ENCODE measurements around the gene SLC16A4.

The SLC16A4 gene

GRCh38 chr1:110355321-110355720 is 35.5 kb downstream of the SLC16A4 start:
- H3K4me1 ChIP-seq (ENCODE audit: insufficient read depth, low read length), result no peaks in the 10 kb centered on the region
- H3K9me3 ChIP-seq (ENCODE audit: insufficient read depth, low read depth, low read length), result no peaks in the 10 kb centered on the region
- WGBS, result no CpG with 5 or more reads among the region's 1 CpG
- H3K27me3 ChIP-seq (ENCODE audit: insufficient read depth, low read length), result no peaks in the 10 kb centered on the region
- H3K36me3 ChIP-seq (ENCODE audit: insufficient read depth, low read length), result peaks cover 70% of the 10 kb centered on the region
- no peak overlapping the region for H3K4me3 ChIP-seq (ENCODE audit: low read length)
- no peak overlapping the region for H3K27ac ChIP-seq (ENCODE audit: low read depth, low read length)
- H3K9ac ChIP-seq (ENCODE audit: low read depth, low read length), result no peak overlapping the region

- H3K36me3 ChIP-seq (ENCODE audit: insufficient read depth, low read length), result peaks cover 64% of the 10 kb centered on the region
- peaks cover 33% of the 10 kb centered on the region for H3K4me1 ChIP-seq (ENCODE audit: insufficient read depth, low read length)
- H3K4me3 ChIP-seq (ENCODE audit: low read length), result no peak overlapping the region
- no peaks in the 10 kb centered on the region for H3K9me3 ChIP-seq (ENCODE audit: insufficient read depth, low read depth, low read length)
- WGBS, result 95% methylated on average over 2 of the region's 2 CpGs
- no peak overlapping the region for H3K27ac ChIP-seq (ENCODE audit: low read depth, low read length)
- H3K27me3 ChIP-seq (ENCODE audit: insufficient read depth, low read length), result no peaks in the 10 kb centered on the region
- H3K9ac ChIP-seq (ENCODE audit: low read depth, low read length), result no peak overlapping the region
Measured at GRCh38 chr1:110350360-110350759, 40.5 kb downstream of the SLC16A4 start.

DNA sequence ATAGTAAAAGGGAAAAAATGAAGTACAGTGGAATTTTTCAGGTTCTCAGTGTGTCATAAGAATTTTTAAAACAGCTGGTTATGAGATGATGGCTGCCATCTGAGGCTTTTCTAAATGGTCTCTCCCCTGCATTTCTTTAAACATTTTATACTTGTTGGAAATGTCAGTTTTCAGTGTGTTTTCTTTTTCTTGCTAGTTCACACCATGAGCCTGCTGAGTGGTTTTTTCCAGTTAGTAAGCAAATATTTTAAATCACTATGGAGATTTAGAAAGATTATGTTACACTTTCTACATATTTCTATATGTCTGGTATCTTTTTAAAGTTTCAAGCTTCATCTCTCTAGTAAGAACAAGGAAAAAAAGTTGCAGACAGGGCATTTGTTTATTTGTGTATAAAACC is 42.1 kb downstream of the SLC16A4 start:
- Histone ChIP-seq H3K4me3 (ENCODE audit: low read length) (no peak overlapping the region), H3K27ac (ENCODE audit: low read depth, low read length) (no peak overlapping the region), H3K9ac (ENCODE audit: low read depth, low read length) (no peak overlapping the region), H3K36me3 (ENCODE audit: insufficient read depth, low read length) (peaks cover 73% of the 10 kb centered on the region), H3K4me1 (ENCODE audit: insufficient read depth, low read length) (peaks cover 48% of the 10 kb centered on the region), H3K27me3 (ENCODE audit: insufficient read depth, low read length) (no peaks in the 10 kb centered on the region), H3K9me3 (ENCODE audit: insufficient read depth, low read depth, low read length) (no peaks in the 10 kb centered on the region)

- Histone ChIP-seq H3K27ac (ENCODE audit: low read depth, low read length) (no peak overlapping the region), H3K4me1 (ENCODE audit: insufficient read depth, low read length) (peaks cover 53% of the 10 kb centered on the region)
Measured at GRCh38 chr1:110348050-110348449, 42.8 kb downstream of the SLC16A4 start.

DNA sequence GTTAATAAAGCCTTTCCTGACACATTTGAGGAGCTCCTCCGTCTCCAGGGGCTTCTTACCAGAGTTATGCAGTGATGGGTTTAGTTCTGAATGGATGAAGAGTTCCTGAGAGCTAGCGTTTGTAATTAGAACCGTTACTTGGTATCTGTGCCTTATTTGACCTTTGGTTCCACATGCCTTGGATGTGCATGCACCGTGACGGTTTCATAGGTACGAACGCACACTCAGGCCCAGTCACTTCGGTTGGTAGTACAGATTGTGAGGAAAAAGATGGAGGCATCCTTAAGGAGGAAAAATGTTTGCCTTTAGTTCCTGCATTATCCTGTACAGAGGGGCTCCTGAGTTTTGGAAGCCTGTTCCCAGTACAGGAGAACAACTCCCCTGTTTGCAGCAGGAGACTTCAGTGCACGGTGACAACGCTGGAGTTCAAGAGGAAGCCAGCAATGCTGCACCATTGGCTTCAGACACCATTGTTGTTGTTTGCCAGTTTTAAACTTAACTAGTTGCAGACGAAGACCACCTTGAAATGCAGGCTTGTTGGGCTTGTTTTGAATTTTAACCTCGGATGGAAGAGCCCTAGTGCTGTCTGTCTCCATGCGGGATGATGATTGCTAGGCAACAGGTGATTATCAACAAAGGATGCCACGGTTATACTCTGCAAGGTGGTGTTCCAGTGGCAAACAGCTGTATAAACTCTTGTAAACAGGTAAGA is 43.5 kb downstream of the SLC16A4 start:
- peaks cover 82% of the 10 kb centered on the region for H3K36me3 ChIP-seq (ENCODE audit: insufficient read depth, low read length)
- peak overlapping the region; percentile 14; the same call in 1 of the 2 replicates for H3K4me3 ChIP-seq (ENCODE audit: low read length)
- H3K27me3 ChIP-seq (ENCODE audit: insufficient read depth, low read length), result no peaks in the 10 kb centered on the region
- WGBS, result 77% methylated on average over 14 of the region's 14 CpGs
- 0 out of 2 replicates have a peak overlapping the region, but pooled peaks have one; percentile 38 for H3K27ac ChIP-seq (ENCODE audit: low read depth, low read length)
- no peaks in the 10 kb centered on the region for H3K9me3 ChIP-seq (ENCODE audit: insufficient read depth, low read depth, low read length)
- H3K9ac ChIP-seq (ENCODE audit: low read depth, low read length), result no peak overlapping the region
- H3K4me1 ChIP-seq (ENCODE audit: insufficient read depth, low read length), result peaks cover 60% of the 10 kb centered on the region

More at GRCh38 chr1:110348050-110348449, 42.8 kb downstream of the SLC16A4 start:
- WGBS, result 77% methylated on average over 2 of the region's 2 CpGs
- Histone ChIP-seq H3K4me3 (ENCODE audit: low read length) (no peak overlapping the region), H3K9me3 (ENCODE audit: insufficient read depth, low read depth, low read length) (no peaks in the 10 kb centered on the region), H3K36me3 (ENCODE audit: insufficient read depth, low read length) (peaks cover 75% of the 10 kb centered on the region), H3K27me3 (ENCODE audit: insufficient read depth, low read length) (no peaks in the 10 kb centered on the region), H3K9ac (ENCODE audit: low read depth, low read length) (no peak overlapping the region)

DNA sequence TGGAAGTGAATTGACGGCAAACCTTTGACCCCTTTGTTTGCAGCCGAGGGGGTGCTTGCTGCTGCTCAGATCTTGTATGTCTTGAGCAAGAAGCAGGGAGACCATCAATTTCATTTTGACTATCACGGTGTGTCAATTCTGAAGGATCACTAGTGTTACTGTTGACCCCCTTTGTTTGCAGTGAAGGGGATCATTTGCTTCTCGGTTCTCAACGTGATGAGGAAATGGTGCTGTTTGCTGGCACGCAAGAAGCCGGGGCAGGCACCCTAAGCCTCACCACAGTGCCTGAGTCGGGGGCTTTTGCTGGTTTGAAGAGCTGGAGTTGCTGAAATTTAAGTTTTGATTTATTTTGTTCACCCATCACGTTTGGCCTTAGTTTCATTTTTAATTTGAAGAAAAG is 44.1 kb downstream of the SLC16A4 start:
- H3K9me3 ChIP-seq (ENCODE audit: insufficient read depth, low read depth, low read length), result no peaks in the 10 kb centered on the region
- peak overlapping the region; percentile 14; the same call in 1 of the 2 replicates for H3K4me3 ChIP-seq (ENCODE audit: low read length)
- peaks cover 67% of the 10 kb centered on the region for H3K4me1 ChIP-seq (ENCODE audit: insufficient read depth, low read length)
- peak overlapping the region; percentile 38; the same call in 1 of the 2 replicates for H3K27ac ChIP-seq (ENCODE audit: low read depth, low read length)
- H3K27me3 ChIP-seq (ENCODE audit: insufficient read depth, low read length), result no peaks in the 10 kb centered on the region
- H3K36me3 ChIP-seq (ENCODE audit: insufficient read depth, low read length), result peaks cover 82% of the 10 kb centered on the region
- 50% methylated on average over 9 of the region's 9 CpGs for WGBS
- H3K9ac ChIP-seq (ENCODE audit: low read depth, low read length), result 0 out of 2 replicates have a peak overlapping the region, but pooled peaks have one; percentile 30

DNA sequence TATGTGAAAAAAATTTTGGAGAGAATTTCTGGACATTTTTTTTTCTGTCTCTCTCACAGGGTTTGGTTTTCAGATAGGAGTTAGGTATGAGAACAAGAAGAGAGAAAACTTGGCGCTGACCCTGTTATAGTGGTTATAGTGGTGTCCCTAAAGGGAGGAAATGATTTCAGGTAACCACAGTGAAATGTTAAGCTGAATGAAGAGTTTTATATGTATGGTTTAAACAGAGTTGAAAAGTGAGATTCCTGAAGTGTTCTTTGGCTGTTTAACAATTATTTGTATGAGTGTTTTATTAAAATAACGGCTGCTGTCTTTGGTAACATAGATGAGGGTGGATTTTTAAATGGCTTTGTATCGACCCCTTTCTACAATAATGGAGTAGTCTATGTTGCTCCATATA is 45.3 kb downstream of the SLC16A4 start:
- Histone ChIP-seq H3K4me1 (ENCODE audit: insufficient read depth, low read length) (peaks cover 79% of the 10 kb centered on the region), H3K9me3 (ENCODE audit: insufficient read depth, low read depth, low read length) (no peaks in the 10 kb centered on the region), H3K4me3 (ENCODE audit: low read length) (no peak overlapping the region), H3K9ac (ENCODE audit: low read depth, low read length) (no peak overlapping the region), H3K27ac (ENCODE audit: low read depth, low read length) (no peak overlapping the region), H3K36me3 (ENCODE audit: insufficient read depth, low read length) (peaks cover 86% of the 10 kb centered on the region), H3K27me3 (ENCODE audit: insufficient read depth, low read length) (no peaks in the 10 kb centered on the region)
- WGBS, result 89% methylated on average over 2 of the region's 3 CpGs

GRCh38 chr1:110344152-110344551 is 46.7 kb downstream of the SLC16A4 start:
- WGBS, result 91% methylated on average over 2 of the region's 3 CpGs
- Histone ChIP-seq H3K4me1 (ENCODE audit: insufficient read depth, low read length) (peaks cover 82% of the 10 kb centered on the region), H3K36me3 (ENCODE audit: insufficient read depth, low read length) (peaks cover 81% of the 10 kb centered on the region), H3K9ac (ENCODE audit: low read depth, low read length) (no peak overlapping the region), H3K4me3 (ENCODE audit: low read length) (peak overlapping the region; percentile 23; the same call in 1 of the 2 replicates), H3K27ac (ENCODE audit: low read depth, low read length) (no peak overlapping the region), H3K27me3 (ENCODE audit: insufficient read depth, low read length) (no peaks in the 10 kb centered on the region), H3K9me3 (ENCODE audit: insufficient read depth, low read depth, low read length) (no peaks in the 10 kb centered on the region)

DNA sequence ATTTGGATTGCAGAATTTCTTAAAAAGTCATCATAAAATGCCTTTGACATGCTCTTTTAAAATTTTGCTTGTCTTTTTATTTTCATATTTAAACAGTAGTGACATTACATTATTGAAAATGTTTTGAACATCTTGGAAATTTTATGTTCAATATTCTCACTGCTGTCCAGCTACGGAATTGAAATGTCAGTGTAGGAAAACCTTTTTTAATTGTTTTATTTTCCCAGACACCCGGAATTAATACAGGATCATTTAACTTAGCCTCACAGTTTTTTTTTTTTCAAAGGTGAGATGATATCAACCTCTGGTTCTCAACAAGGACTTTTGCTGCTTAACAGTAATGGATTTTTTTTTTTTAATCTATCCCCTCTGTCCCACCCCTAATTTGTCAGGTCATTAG is 47.6 kb downstream of the SLC16A4 start:
- peaks cover 72% of the 10 kb centered on the region for H3K36me3 ChIP-seq (ENCODE audit: insufficient read depth, low read length)
- no peak overlapping the region for H3K9ac ChIP-seq (ENCODE audit: low read depth, low read length)
- H3K4me1 ChIP-seq (ENCODE audit: insufficient read depth, low read length), result peaks cover 75% of the 10 kb centered on the region
- H3K27ac ChIP-seq (ENCODE audit: low read depth, low read length), result no peak overlapping the region
- no peaks in the 10 kb centered on the region for H3K9me3 ChIP-seq (ENCODE audit: insufficient read depth, low read depth, low read length)
- peak overlapping the region; percentile 98 for H3K4me3 ChIP-seq (ENCODE audit: low read length)
- WGBS, result 80% methylated on average over 1 of the region's 2 CpGs
- H3K27me3 ChIP-seq (ENCODE audit: insufficient read depth, low read length), result no peaks in the 10 kb centered on the region

DNA sequence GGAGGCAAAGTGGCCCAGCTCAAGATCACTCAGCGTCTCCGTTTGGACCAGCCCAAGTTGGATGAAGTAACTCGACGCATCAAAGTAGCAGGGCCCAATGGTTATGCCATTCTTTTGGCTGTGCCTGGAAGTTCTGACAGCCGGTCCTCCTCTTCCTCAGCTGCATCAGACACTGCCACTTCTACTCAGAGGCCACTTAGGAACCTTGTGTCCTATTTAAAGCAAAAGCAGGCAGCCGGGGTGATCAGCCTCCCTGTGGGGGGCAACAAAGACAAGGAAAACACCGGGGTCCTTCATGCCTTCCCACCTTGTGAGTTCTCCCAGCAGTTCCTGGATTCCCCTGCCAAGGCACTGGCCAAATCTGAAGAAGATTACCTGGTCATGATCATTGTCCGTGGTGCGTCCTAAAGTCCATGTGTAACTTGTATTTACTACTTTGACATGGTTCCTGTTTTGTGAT is 48.9 kb downstream of the SLC16A4 start:
- H3K4me3 ChIP-seq (ENCODE audit: low read length), result peak overlapping the region; percentile 98
- peaks cover 59% of the 10 kb centered on the region for H3K36me3 ChIP-seq (ENCODE audit: insufficient read depth, low read length)
- H3K4me1 ChIP-seq (ENCODE audit: insufficient read depth, low read length), result peaks cover 69% of the 10 kb centered on the region

DNA sequence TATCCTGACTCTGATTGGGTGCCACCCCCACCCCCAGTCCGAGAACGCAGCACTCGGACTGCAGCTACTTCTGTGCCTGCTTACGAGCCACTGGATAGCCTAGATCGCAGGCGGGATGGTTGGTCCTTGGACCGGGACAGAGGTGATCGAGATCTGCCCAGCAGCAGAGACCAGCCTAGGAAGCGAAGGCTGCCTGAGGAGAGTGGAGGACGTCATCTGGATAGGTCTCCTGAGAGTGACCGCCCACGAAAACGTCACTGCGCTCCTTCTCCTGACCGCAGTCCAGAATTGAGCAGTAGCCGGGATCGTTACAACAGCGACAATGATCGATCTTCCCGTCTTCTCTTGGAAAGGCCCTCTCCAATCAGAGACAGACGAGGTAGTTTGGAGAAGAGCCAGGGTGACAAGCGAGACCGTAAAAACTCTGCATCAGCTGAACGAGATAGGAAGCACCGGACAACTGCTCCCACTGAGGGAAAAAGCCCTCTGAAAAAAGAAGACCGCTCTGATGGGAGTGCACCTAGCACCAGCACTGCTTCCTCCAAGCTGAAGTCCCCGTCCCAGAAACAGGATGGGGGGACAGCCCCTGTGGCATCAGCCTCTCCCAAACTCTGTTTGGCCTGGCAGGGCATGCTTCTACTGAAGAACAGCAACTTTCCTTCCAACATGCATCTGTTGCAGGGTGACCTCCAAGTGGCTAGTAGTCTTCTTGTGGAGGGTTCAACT is 49.5 kb downstream of the SLC16A4 start:
- Histone ChIP-seq H3K36me3 (ENCODE audit: insufficient read depth, low read length) (peaks cover 53% of the 10 kb centered on the region), H3K4me3 (ENCODE audit: low read length) (peak overlapping the region; percentile 98), H3K9ac (ENCODE audit: low read depth, low read length) (no peak overlapping the region), H3K27me3 (ENCODE audit: insufficient read depth, low read length) (no peaks in the 10 kb centered on the region), H3K4me1 (ENCODE audit: insufficient read depth, low read length) (peaks cover 66% of the 10 kb centered on the region), H3K9me3 (ENCODE audit: insufficient read depth, low read depth, low read length) (no peaks in the 10 kb centered on the region), H3K27ac (ENCODE audit: low read depth, low read length) (no peak overlapping the region)
- 92% methylated on average over 27 of the region's 27 CpGs for WGBS

More for the DNA sequence above, 48.9 kb downstream of the SLC16A4 start:
- Histone ChIP-seq H3K9ac (ENCODE audit: low read depth, low read length) (no peak overlapping the region), H3K27me3 (ENCODE audit: insufficient read depth, low read length) (no peaks in the 10 kb centered on the region), H3K27ac (ENCODE audit: low read depth, low read length) (no peak overlapping the region), H3K9me3 (ENCODE audit: insufficient read depth, low read depth, low read length) (no peaks in the 10 kb centered on the region)
- WGBS, result 51% methylated on average over 9 of the region's 9 CpGs
